ENCODE data around the gene SPECC1. TPM values are rescaled to one million over a fixed set of nuclear protein-coding genes. Genes with fewer than 3 reads are reported as not detected.

SPECC1 gene
- total and polyA plus RNA-seq, 9 of the 15 experiments (the other 6 are each of a cell fraction or from before 2014, with no cell fraction given): 2.4 to 19.6 (median 14.7) TPM

DNA sequence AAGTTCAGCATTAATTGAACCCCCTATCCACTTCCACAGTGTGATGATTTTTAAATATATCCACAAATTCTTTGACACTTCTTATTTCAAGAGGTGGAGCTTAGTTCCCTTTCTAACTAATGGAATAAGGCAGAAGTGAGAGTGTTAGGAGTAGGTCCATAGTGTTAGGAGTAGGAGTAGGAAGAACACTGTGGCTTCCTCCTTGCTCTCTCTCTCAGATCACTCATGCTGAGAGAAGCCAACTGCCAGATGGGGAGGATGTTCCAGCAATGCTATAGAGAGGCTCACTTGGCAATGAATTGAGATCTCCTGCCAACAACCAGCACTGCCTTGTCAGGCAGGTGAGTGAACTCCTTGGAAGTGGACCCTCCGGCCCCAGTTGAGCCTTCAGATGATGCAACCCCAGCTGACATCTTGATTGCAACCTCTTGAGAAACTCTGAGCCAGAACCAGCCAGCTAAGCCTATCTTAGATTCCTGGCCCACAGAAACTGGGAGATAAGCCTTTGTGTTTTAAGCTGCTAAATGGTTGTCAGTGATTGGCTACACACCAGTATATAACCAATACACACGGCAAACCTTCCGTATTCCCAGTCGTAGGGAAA, 44.3 kb downstream of the SPECC1 start (continued):
- no peak for TF ChIP-seq NFYB (IDR thresholded peaks at IDR 0.05; ENCODE audit: extremely low read depth, insufficient read length)
- TF ChIP-seq, protein P1, sequence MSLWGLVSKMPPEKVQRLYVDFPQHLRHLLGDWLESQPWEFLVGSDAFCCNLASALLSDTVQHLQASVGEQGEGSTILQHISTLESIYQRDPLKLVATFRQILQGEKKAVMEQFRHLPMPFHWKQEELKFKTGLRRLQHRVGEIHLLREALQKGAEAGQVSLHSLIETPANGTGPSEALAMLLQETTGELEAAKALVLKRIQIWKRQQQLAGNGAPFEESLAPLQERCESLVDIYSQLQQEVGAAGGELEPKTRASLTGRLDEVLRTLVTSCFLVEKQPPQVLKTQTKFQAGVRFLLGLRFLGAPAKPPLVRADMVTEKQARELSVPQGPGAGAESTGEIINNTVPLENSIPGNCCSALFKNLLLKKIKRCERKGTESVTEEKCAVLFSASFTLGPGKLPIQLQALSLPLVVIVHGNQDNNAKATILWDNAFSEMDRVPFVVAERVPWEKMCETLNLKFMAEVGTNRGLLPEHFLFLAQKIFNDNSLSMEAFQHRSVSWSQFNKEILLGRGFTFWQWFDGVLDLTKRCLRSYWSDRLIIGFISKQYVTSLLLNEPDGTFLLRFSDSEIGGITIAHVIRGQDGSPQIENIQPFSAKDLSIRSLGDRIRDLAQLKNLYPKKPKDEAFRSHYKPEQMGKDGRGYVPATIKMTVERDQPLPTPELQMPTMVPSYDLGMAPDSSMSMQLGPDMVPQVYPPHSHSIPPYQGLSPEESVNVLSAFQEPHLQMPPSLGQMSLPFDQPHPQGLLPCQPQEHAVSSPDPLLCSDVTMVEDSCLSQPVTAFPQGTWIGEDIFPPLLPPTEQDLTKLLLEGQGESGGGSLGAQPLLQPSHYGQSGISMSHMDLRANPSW (CRISPR knock-in tag; IDR thresholded peaks at IDR 0.05): no peak
- TF ChIP-seq, protein P2, sequence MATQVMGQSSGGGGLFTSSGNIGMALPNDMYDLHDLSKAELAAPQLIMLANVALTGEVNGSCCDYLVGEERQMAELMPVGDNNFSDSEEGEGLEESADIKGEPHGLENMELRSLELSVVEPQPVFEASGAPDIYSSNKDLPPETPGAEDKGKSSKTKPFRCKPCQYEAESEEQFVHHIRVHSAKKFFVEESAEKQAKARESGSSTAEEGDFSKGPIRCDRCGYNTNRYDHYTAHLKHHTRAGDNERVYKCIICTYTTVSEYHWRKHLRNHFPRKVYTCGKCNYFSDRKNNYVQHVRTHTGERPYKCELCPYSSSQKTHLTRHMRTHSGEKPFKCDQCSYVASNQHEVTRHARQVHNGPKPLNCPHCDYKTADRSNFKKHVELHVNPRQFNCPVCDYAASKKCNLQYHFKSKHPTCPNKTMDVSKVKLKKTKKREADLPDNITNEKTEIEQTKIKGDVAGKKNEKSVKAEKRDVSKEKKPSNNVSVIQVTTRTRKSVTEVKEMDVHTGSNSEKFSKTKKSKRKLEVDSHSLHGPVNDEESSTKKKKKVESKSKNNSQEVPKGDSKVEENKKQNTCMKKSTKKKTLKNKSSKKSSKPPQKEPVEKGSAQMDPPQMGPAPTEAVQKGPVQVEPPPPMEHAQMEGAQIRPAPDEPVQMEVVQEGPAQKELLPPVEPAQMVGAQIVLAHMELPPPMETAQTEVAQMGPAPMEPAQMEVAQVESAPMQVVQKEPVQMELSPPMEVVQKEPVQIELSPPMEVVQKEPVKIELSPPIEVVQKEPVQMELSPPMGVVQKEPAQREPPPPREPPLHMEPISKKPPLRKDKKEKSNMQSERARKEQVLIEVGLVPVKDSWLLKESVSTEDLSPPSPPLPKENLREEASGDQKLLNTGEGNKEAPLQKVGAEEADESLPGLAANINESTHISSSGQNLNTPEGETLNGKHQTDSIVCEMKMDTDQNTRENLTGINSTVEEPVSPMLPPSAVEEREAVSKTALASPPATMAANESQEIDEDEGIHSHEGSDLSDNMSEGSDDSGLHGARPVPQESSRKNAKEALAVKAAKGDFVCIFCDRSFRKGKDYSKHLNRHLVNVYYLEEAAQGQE (IDR thresholded peaks at IDR 0.05; ENCODE audit: borderline replicate concordance): 0 out of 2 replicates have a peak, but pooled peaks have one; percentile 20
- TF ChIP-seq, protein P2 (CRISPR knock-in tag; IDR thresholded peaks at IDR 0.05; ENCODE audit: low read depth): no peak
- no peak for TF ChIP-seq ZKSCAN8 (CRISPR knock-in tag; IDR thresholded peaks at IDR 0.05)
- peak; percentile 29; the same call in 1 of the 2 replicates for TF ChIP-seq TAL1 (IDR thresholded peaks at IDR 0.05)
- TF ChIP-seq HNRNPLL (IDR thresholded peaks at IDR 0.05; ENCODE audit: low read depth, low read length, poor library complexity, severe bottlenecking): no peak
- TF ChIP-seq SUPT5H (IDR thresholded peaks at IDR 0.05): no peak
- TF ChIP-seq, protein P3, sequence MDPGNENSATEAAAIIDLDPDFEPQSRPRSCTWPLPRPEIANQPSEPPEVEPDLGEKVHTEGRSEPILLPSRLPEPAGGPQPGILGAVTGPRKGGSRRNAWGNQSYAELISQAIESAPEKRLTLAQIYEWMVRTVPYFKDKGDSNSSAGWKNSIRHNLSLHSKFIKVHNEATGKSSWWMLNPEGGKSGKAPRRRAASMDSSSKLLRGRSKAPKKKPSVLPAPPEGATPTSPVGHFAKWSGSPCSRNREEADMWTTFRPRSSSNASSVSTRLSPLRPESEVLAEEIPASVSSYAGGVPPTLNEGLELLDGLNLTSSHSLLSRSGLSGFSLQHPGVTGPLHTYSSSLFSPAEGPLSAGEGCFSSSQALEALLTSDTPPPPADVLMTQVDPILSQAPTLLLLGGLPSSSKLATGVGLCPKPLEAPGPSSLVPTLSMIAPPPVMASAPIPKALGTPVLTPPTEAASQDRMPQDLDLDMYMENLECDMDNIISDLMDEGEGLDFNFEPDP (CRISPR knock-in tag; IDR thresholded peaks at IDR 0.05): no peak
- TF ChIP-seq HLTF (IDR thresholded peaks at IDR 0.05): no peak
- TF ChIP-seq, protein P4, sequence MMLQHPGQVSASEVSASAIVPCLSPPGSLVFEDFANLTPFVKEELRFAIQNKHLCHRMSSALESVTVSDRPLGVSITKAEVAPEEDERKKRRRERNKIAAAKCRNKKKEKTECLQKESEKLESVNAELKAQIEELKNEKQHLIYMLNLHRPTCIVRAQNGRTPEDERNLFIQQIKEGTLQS (IDR thresholded peaks at IDR 0.05): peak; percentile 63; the same call in 1 of the 2 replicates
- TF ChIP-seq, protein P4 (CRISPR knock-in tag; conservative IDR thresholded peaks at IDR 0.05): no peak
- TF ChIP-seq MTA3 (IDR thresholded peaks at IDR 0.05; ENCODE audit: borderline replicate concordance): no peak
- no peak for TF ChIP-seq SMARCA4 (IDR thresholded peaks at IDR 0.05)
- peak; percentile 60 for TF ChIP-seq CEBPG (CRISPR knock-in tag; IDR thresholded peaks at IDR 0.05)
- TF ChIP-seq CEBPG (tag; conservative IDR thresholded peaks at IDR 0.05 in 1 of 2, IDR thresholded peaks at IDR 0.05 in 1 of 2): peak in 1 of 2 experiments; percentile 67; a peak in 2 of 4 replicates
